ENCODE data around the gene NR2F2. TPM values are rescaled to one million over a fixed set of nuclear protein-coding genes. Genes with fewer than 3 reads are reported as not detected.

NR2F2 gene
- total and polyA plus RNA-seq, 2 of the 13 experiments (the other 11 are each of a cell fraction or from before 2014, with no cell fraction given), result 3.5 to 4.7 TPM

- ATAC-seq (peak; percentile 19), DNase-seq (ENCODE audit: low spot score) (no peak), FAIRE-seq (no peak)
- ChIA-PET POLR2A (no interaction called here), CTCF (ENCODE audit: low intra/inter-chr PET ratio, low total read pairs) (interaction anchor here (1.2 kb wide), 1 partner anchor 18 kb away, joined by 8 read pairs; no protein-coding TSS in a partner anchor)
- TF ChIP-seq HNRNPK (IDR thresholded peaks at IDR 0.05; ENCODE audit: low read depth, low read length, poor library complexity, severe bottlenecking) (no peak), MTA3 (CRISPR knock-in tag; IDR thresholded peaks at IDR 0.05) (no peak), SNAI1 (CRISPR knock-in tag; IDR thresholded peaks at IDR 0.05; ENCODE audit: borderline replicate concordance) (no peak), AGO2 (optimal IDR thresholded peaks at IDR 0.05; ENCODE audit: low read depth, low read length) (peak; percentile 25), NFATC3 (CRISPR knock-in tag; IDR thresholded peaks at IDR 0.05) (no peak)
- peaks cover 23% of the 10 kb centered on the region for H3K4me1 ChIP-seq (ENCODE audit: insufficient read depth, low read length)
- no peak overlapping the region for H3K27ac ChIP-seq (ENCODE audit: extremely low read length, insufficient read depth, low read length)
- H3K9ac ChIP-seq (ENCODE audit: insufficient read depth, low read depth, low read length), result no peak overlapping the region
- intact Hi-C loops (cut with micrococcal nuclease; ENCODE audit: unreplicated experiment), result loop anchor here (1.0 to 5.0 kb wide), 2 partner anchors 18 to 583 kb away; no protein-coding TSS in a partner anchor
- H4K20me1 ChIP-seq (ENCODE audit: insufficient read depth, low read length), result no peaks in the 10 kb centered on the region
- H3K27me3 ChIP-seq (ENCODE audit: control insufficient read depth in 1 of 2, insufficient read depth in 2 of 2, low read length in 2 of 2), result no peaks in the 10 kb centered on the region
- no peak overlapping the region for H3K4me2 ChIP-seq (ENCODE audit: low read depth, low read length)
- no peak overlapping the region for H2AFZ ChIP-seq (ENCODE audit: low read length)
- no peaks in the 10 kb centered on the region for H3K9me3 ChIP-seq (ENCODE audit: low read length)
- H3K4me3 ChIP-seq (replicated peaks in 1 of 3; ENCODE audit: insufficient read depth in 1 of 3, low read depth in 2 of 3, low read length in 3 of 3), result no peak overlapping the region
- H3K79me2 ChIP-seq (ENCODE audit: insufficient read depth, low read length), result peaks cover 17% of the 10 kb centered on the region
- BruUV-seq (replicated peaks), result no TSS peak
- peaks cover 1 to 5% of the 10 kb centered on the region in 2 experiments; a peak in 3 of 5 replicates for H3K36me3 ChIP-seq (replicated peaks in 1 of 2; ENCODE audit: control insufficient read depth in 1 of 2, insufficient read depth in 2 of 2, low read length in 2 of 2)
- 95% methylated on average over 17 of the region's 22 CpGs for WGBS (ENCODE audit: low lambda C conversion rate)
- in situ Hi-C loops (cut with HindIII; ENCODE audit: extremely low pct_ligation_motif_present, low pct_unique_long_range_greater_than_20kb), result loop anchor here (10.0 to 25.0 kb wide), 4 partner anchors 583 to 1670 kb away; no protein-coding TSS in a partner anchor
Observed at GRCh38 chr15:96344706-96345559, 14.4 kb downstream of the NR2F2 start.
